HG02798 (cell line): Measurements from ENCODE around the gene PRPF8.

Experiments used
- ATAC-seq: cut with Tn5 transposase; IDR thresholded peaks from one replicate; pipeline ENCODE4 v1.9.1; 2021; ENCODE audit warnings: mild to moderate bottlenecking; ENCODE audit not compliant: unreplicated experiment, poor library complexity

Gene PRPF8

DNA sequence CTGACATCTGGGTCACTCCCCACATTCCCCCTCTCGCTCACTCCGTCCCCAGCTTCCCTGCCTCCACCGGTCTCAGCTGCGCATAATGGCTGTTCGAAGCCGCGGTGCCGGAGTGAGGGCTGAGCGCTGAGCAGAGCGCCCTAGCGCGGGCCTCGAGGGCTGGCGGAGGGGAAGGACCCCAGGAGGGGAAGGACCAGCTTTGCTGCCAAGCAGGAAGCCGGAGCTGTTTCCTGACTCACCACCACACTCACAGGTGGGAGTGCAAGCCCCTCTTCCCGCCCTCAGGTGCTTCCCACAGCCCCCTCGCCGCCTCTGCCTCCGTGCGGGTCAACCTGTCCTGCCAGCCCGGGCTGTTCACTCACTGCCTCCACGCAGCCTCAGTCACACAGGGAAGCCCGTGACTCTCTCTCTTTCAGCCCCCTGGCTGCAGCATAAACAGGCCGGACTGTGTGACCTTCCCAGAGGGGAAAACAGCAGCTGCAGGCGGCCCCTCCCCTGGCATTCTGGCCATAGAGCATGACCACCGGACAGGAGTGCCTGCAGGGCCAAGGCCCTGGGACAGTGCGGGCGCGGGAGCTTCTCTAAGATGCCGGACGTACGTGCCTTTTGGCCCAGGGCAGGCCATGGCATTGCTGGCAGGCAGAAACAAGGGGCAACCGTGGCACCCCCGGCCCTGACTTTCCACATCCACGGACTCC lies 79.7 kb downstream of the PRPF8 start:
- ATAC-seq, result no peak

DNA sequence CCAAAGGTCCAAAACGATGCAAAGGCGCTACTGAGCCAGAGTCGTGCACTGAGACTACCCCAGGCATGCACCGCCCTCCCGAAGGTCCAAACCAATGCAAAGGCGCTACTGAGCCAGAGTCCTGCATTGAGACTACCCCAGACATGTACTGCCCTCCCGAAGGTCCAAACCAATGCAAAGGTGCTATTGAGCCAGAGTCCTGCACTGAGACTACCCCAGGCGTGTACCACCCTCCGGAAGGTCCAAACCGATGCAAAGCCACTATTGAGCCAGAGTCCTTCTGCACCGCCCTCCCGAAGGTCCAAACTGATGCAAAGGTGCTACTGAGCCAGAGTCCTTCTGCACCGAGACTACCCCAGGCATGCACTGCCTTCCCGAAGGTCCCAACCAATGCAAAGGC lies 83.1 kb downstream of the PRPF8 start:
- ATAC-seq, result no peak
